Muscle of arm (tissue), 14 donors: ENCODE results near the gene SLC35F4. TPM values are rescaled to one million over a fixed set of nuclear protein-coding genes. Genes with fewer than 3 reads are reported as not detected.
A peak's percentile ranks its signal among the peaks of the same experiment; 100 is the strongest.
"Not testable (repeated sequence)": the region's sequence is repeated elsewhere in the genome, so short reads cannot be mapped to it uniquely, and the experiment has no call there.

Experiments
- DNase-seq: peaks from one replicate; pipeline ENCODE4 v3.0.0-alpha.2; 2013
- long read RNA-seq, 11 donors: transcript quantifications; one replicate each; lab custom pipeline, GENCODE V29; 2026
- polyA plus RNA-seq, 12 donors: library from polyadenylated mRNA; unstranded; fragments of 120-200 nt; gene quantifications; one replicate each; pipeline ENCODE4 v1.2.1, GENCODE V29; 2013; ENCODE audit not compliant: insufficient read length in 12 of 12

Gene SLC35F4
- polyA plus RNA-seq: under 1 TPM in 8 of 12 donors, not detected in 4; 0.17 to 0.61 (median 0.31) TPM
- long read RNA-seq, donor 1: 0 reads
- long read RNA-seq, donor 2: 0 reads
- long read RNA-seq, donor 3: 0 reads
- long read RNA-seq, donor 4: 0 reads
- long read RNA-seq, donor 5: 0 reads
- long read RNA-seq, donor 6: 0 reads
- long read RNA-seq, donor 7: 0 reads
- long read RNA-seq, donor 8: 0 reads
- long read RNA-seq, donor 9: 0 reads
- long read RNA-seq, donor 10: 0 reads
- long read RNA-seq, donor 11: 0 reads

GRCh38 chr14:57865403-57866198 is at the start of gene SLC35F4:
SLC35F4 (minus strand) TSS chr14:57866092.
- peak; percentile 51 for DNase-seq

DNA sequence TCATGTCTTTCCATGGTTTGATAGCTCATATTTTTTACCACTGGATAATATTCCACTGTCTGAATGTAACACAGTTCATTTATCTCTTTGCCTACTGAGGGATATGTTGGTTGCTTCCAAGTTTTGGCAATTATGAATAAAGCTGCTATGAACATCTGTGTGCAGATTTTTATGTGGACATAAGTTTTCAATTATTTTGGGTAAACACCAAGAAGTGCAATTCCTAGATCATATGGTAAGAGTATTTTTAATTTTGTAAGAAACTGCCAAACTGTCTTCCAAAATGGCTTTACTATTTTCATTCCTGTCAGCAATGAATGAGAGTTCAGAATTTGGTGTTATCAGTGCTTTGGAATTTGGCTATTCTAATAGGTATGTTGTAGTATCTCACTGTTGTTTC is 43.7 kb upstream of the SLC35F4 start:
- no peak for DNase-seq

DNA sequence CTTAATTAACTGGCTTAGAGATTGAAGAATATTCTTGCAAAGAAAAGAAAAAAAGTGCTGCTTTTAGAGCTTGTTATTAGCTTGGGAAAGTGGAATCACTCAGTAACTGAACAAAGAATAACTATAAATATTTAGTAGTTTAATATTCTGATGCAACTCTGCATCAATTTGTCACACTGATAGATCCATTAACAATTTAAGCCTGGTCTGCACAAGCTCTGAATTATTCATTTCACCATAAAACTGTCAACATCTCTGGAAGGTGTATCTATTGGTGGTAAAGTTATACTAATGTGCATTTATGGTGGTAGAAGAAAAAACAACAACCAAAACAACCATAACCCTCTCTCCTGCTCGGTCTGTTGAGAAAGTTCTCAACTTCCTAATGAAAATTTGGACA is 38.1 kb upstream of the SLC35F4 start:
- DNase-seq: no peak

- no peak for DNase-seq
These were observed 33.1 kb upstream of the SLC35F4 start for GRCh38 chr14:57898837-57899572.

GRCh38 chr14:57897144-57897748 is 31.4 kb upstream of the SLC35F4 start:
- DNase-seq: no peak

GRCh38 chr14:57889245-57889644 is 23.4 kb upstream of the SLC35F4 start:
- no peak for DNase-seq

GRCh38 chr14:57884175-57884574 is 18.3 kb upstream of the SLC35F4 start:
- no peak for DNase-seq

GRCh38 chr14:57883061-57883460 is 17.2 kb upstream of the SLC35F4 start:
- DNase-seq: no peak

DNA sequence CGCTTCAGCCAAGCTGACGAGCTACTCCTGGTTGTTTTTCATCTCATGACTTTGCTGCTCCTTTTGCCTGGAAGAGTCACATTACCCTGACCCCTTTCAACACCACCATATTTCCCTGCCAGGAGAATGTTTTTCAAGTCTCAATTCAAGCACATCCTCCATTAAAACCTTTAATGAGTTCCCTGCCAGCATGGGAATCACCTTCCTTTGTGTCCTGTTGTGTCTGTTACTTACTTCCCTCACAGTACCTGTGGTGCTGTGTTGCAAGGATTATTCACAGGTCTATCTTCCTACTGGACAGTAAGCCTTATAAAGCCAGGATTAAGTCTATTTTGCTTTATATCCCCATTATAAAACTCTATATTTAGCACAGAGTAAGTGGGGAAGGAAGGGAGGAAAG is 13.6 kb upstream of the SLC35F4 start:
- DNase-seq: no peak

DNA sequence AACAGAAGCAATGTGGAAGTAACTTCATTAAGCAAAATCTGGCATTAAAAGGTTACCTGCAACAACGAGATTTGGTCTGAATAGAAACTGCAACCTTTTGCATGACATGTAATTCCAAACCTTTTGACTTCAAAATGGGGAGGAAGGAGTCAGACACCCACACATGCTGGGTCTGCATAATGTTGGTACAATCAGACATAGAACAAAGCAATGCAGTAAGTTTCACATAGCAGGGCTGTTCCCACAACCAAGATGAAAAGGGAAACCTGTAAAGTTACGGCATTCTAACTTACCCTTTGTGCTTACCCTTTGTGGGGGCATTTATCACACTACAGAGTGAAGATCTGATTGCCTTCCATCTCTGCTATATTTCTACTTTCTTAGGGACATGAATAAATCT is 10.1 kb upstream of the SLC35F4 start:
- no peak for DNase-seq

DNA sequence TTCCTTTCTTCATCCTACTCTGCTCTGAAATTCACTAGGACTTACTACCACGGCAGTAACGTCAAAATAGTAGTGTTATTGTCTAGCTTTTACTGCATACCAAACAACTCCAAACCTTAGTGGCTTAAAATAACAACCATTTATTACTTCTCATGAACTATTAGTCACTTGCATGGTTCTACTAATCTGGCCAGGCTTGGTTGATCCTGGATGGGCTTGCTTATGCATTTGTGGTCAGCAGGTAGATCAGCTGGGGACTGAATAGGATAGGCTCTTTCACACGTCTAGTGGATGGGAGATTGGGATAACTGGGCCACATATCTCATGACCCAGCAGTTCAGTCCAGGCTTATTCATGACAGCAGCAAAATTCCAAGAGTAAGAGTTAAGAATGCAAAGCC is 9.4 kb upstream of the SLC35F4 start:
- no peak for DNase-seq

DNA sequence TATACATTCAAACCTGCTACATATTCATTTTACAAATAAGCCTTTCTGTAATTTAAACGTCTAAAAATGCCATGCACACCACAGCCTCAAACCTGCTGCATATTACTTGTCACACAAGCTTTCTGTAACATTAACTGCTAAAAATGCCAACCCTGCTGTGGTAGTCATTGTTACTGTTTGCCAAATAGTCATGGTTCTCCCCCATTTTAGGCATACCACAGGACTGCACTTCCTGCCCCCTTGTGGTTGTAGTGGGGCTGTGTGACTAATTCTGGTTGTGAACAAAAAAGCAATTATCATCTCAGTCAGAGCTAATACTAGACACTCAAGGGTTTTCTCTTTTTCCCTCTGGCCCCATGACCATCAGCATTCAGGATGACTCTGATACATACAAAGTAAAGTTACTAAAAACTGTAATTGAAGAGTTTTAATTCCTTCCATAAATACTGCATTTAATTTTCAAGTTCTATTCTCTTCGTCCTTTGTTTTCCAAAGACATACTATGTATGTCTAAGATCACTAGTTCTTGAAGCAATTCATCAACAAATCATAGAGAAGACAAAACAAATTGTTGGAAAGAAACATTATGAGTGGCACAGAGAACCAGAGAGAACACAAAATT is 5.7 kb upstream of the SLC35F4 start:
- peak; percentile 14 for DNase-seq

DNA sequence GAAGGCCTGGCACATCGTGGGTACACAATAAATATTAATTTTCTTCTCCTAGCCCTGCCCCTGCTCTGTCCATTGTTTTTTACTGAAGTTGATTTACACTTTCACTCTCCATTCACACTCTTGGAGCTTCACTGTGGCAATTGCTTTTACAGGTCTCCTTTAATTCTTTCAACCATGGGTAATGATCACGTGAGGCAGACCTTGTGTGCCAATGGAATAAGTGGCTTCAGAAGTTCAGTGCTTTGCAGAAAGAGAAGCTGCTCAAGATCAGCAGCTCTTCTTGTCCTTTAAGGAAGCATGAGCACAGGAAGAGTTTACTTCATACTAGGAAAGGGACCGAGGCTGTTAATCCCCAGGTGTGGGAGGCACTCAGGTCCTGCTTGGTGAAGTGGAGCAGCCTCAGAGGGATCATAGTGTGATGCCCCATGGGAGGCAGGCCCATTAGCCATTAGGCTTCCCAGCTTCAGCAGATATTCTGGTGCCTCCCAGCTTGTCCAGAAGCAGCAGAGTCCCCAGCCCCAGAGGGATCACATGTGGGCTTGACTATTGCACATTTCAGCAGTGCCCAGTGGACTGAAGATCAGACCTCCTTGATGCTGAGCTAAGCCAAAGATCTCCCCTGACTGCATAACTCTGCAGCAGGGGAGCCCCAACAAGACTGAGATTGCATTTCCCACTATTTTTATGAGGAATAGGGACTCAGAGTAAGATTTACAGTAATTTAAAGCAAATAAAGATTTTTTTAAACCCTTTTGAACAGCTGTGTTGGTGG is 5.0 kb upstream of the SLC35F4 start:
- no peak for DNase-seq

DNA sequence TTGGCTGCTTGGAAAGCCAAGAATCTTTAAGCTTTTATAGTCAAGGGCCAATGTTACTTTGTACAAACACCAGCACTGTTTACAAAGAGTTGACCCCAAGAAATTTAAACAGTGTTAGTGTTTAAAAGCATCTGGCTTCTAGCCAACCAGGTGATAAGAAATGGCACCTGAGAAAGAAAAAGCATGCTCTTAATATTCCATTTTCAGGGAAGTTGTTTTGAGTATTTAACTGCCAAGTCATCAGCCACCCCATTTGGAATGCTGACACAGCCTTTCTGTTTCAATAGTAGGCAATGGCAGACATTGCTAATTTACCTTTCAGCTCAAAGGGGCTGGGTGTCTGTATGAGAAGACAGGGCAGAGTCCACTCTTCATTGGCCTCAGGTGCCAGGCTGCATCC is 3.7 kb upstream of the SLC35F4 start:
- no peak for DNase-seq

DNA sequence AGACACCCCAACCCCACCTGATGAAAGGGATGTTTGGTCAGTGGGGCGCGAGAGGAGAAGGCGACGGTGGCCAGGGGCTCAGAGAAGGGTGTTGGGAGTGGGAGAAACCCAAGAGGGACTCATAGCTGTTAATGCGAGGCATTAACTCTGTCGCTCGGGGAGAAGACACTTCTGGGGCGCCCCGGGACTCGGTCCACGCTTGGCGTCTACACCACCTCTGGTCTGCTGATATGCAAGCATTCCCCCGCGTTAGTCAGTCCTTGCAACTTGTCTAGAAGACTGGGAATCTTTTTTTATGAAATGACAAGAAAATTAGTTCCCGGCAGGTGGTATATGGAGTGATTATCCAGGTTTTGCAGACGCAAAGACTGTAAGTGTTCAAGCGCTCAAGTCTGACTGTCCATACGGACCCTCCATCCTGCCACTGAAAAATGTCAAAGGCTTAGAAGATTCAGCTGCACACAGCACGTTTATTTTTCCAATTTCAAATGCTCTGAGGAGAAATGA is 360 bp upstream of the SLC35F4 start:
- no peak for DNase-seq

GRCh38 chr14:57865066-57865402 is 858 bp downstream of the SLC35F4 start:
- DNase-seq: no peak

- DNase-seq: no peak
These were observed 1.2 kb downstream of the SLC35F4 start for GRCh38 chr14:57864659-57865058.

DNA sequence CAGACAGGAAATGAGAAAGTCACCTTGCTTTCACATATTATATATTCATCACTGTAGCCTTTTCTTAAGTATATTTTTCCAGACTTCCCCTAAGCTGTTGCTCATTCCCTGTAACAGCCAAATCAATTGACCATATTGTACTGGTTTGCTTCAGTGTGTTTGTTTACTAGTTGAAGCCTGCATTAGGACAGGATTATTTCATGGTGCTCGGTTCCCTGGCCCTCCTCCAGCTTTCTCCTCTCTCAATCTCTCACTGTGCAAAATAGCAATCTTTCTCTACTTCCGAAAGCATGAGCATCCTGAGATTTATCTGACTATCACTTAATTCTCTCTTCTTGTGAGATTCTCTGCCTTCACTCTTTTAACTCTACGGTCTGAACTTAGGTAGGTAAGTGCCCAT is 2.4 kb downstream of the SLC35F4 start:
- DNase-seq: no peak

GRCh38 chr14:57855666-57856065 is 10.2 kb downstream of the SLC35F4 start:
- DNase-seq: not testable (repeated sequence)

- no peak for DNase-seq
These were observed 11.3 kb downstream of the SLC35F4 start for GRCh38 chr14:57854571-57854970.

DNA sequence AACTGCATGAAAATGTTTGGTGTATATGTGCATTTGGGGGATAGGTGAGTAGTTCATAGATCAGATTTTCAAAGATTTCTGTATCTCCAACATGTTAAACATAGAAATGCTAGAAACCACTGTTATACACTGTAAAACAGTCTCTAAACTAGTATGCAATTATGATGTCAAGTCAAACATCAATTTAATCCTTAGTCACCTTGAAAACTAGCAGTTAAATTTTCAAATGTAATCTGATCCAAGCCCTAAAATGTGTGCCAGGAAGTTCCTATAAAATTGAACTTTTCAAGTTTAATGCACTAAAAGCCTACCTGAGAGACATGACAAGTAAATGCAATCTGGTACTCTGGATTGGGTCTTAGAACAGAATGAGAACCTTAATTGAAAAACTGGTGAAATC is 14.5 kb downstream of the SLC35F4 start:
- no peak for DNase-seq
